ENCODE data around the gene ERVFRD-1.

GRCh38 chr6:11140056-11140455, 28.5 kb upstream of the ERVFRD-1 start:
- no peak for TF ChIP-seq ESRRG (CRISPR knock-in tag; IDR thresholded peaks at IDR 0.05)
- no peak for TF ChIP-seq CREB5 (CRISPR knock-in tag; IDR thresholded peaks at IDR 0.05; ENCODE audit: low read depth)
- no peak for TF ChIP-seq PATZ1 (CRISPR knock-in tag; IDR thresholded peaks at IDR 0.05; ENCODE audit: borderline replicate concordance)
- TF ChIP-seq ZFP30 (CRISPR knock-in tag; IDR thresholded peaks at IDR 0.05), result no peak
- TF ChIP-seq RARB (CRISPR knock-in tag; IDR thresholded peaks at IDR 0.05), result no peak
- TF ChIP-seq BACH2 (CRISPR knock-in tag; IDR thresholded peaks at IDR 0.05; ENCODE audit: borderline replicate concordance), result no peak
- no peak for TF ChIP-seq TSHZ2 (CRISPR knock-in tag; IDR thresholded peaks at IDR 0.05)
- TF ChIP-seq ARNTL (CRISPR knock-in tag; IDR thresholded peaks at IDR 0.05; ENCODE audit: borderline replicate concordance, low read depth), result no peak
- TF ChIP-seq TOX (CRISPR knock-in tag; IDR thresholded peaks at IDR 0.05; ENCODE audit: borderline replicate concordance), result no peak
- no peak for TF ChIP-seq SNAI2 (CRISPR knock-in tag; IDR thresholded peaks at IDR 0.05)
- no peak for TF ChIP-seq ISL1 (CRISPR knock-in tag; IDR thresholded peaks at IDR 0.05)
- TF ChIP-seq CSRNP3 (CRISPR knock-in tag; IDR thresholded peaks at IDR 0.05), result no peak

All from SK-N-SH treated with all-trans-retinoic acid at 6 μM for 48 hours (cell line).